ENCODE measurements around the gene COL8A2.

The COL8A2 gene

DNA sequence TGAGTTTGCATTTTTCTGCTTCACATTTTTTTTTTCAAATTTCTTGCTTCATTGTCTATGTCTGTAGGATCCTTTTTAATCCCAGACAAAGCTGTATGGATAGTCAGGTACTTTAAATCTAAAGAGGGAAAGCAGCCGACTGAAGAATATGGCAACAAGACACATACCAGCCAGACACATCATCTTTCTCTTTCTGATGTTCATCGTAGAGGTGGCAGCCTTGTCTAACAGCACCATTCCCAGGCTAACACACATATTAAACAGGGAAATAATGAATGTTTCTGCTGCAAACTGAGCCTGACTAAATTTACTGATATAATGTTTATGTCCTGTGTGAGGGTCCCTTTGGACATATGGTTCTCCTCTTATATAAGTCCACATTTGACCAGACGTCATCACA is 44.8 kb downstream of the COL8A2 start:
- in situ Hi-C loops (cut with MboI; ENCODE audit: low sequenced_read_pairs) = no loop called here

DNA sequence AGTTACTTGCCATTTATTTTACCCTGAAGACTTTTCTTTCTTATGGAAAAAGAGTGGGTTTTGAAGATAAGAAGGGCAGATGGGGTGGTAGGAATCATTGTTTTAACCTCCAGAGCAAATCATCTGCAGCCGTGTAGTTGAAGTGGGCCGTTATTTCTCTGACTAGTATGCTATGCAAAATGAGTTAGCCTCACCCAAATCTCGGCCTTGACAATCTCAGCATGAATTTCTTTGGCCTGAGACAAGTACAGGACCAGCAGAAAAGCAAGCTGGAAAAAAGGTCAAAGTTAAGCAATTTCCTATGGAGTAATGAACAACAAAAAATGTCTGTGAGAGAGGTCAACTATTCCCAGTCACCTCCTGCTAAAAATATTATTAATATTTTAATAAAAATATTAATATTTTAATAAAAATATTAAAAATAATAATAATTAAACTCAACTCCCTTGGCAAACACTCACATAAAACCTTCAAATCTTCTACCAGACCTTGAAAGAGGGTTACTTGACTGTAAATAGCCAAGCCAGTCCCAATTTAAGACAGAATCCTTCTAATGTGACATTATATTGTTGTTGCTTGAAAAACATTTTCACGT is 47.9 kb downstream of the COL8A2 start:
- in situ Hi-C loops (cut with MboI; ENCODE audit: low sequenced_read_pairs) = no loop called here

DNA sequence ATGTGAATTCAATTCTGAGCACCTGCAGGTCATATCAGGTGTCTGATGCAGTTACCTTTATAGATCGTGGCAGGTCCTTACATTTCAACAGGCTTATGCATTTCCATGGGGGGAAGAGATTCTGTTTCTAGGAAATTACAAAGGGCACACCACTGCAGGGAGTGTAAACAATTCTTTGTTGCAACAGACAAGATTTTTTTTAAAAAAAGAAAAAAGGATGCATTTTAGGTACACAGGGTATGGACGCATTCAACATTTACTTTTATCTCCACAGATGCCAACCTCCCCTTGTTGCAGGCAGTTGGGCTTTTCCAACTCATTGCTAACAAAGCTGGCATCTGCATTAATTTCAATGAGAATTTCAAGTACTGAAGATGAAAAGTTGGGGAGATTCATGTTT is 54.7 kb downstream of the COL8A2 start:
- in situ Hi-C loops (cut with MboI; ENCODE audit: low sequenced_read_pairs) = no loop called here

DNA sequence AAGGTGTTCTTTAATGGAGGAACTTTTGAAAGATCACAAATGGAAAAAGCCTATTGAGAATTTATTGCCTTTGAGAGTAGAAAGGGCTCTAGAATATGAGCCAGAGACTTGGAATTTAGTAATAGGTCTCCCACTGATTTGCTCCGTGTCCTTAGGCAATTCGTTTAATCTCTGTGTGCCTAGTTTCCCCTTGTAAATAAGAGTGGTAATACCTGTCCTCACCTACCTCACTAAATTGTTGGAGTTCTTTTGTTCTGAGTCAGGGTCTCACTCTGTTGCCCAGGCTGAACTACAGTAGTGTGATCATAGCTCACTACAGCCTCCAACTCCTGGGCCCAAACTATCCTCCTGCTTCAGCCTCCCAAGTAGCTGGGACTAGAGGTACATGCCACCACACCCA is 56.2 kb downstream of the COL8A2 start:
- in situ Hi-C loops (cut with MboI; ENCODE audit: low sequenced_read_pairs) = no loop called here

DNA sequence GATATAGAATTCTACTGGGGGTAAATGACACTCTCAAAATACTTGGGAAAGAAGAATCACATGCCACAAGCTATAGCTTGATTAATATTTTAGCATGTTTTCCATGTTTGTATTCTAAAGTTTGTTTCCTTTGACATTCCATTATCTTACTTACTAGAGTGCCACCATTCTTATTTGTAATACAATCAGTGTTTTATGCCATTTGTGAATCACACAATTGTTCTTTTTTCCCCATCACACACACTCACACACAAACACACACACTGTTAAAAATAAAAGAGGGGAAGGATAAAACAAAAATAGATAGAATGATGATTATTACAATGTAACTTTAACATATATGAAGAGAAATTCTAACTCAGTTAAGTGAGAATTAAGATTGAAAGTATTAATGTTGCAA is 57.2 kb downstream of the COL8A2 start:
- in situ Hi-C loops (cut with MboI; ENCODE audit: low sequenced_read_pairs) = no loop called here

DNA sequence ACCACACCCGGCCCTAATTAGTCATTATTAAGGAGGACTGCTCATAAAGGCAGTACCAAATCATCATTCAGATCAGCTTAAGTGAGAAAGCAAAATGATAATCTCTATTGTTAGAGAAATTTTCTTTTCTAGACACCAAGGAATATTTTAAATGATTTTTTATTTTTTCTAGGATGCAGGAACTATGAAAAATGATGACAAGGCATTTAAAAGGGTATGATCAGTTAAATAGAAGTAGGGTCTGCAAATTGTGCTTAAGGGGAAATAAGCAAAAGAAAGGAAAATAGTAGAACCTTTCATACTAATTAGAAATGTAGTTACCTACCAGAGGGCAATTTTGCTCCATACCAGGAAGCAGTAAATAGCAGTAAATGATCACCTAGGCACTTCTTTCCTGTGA is 62.7 kb downstream of the COL8A2 start:
- in situ Hi-C loops (cut with MboI; ENCODE audit: low sequenced_read_pairs) = no loop called here

DNA sequence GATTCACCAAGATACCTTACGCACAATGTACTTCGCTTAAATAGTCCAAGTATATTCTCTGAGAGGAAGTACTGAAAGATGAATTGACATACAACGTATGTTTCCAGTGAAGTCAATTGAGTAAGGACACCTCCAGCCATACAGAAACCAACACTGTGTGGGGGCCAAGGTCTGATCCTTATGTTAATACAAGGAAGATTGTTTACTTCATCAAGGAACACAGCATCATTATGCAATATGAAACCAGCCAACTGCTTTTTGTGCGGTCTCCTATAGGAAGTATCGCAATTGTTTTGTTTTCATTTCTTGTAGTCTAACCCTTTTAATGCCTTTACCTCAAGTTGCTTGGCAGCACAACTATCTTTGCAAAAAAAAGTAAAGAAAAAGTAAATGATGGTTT is 69.3 kb downstream of the COL8A2 start:
- in situ Hi-C loops (cut with MboI; ENCODE audit: low sequenced_read_pairs) = no loop called here

DNA sequence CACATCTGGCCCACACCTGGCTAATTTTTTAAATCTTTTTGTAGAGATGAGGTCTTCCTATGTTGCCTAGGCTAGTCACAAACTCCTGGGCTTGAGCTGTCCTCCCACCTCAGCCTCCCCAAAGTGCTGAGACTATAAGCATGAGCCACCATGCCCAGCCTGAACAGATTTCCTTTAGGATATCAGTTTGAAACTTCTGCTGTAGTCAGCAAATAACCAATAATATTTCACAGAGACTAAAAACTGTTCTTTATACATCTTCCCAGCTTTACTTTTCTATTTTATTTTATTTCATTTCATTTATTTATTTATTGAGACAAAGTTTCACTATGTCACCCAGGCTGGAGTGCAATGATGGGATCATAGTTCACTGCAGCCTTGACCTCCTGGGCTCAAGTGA is 71.0 kb downstream of the COL8A2 start:
- in situ Hi-C loops (cut with MboI; ENCODE audit: low sequenced_read_pairs) = no loop called here

DNA sequence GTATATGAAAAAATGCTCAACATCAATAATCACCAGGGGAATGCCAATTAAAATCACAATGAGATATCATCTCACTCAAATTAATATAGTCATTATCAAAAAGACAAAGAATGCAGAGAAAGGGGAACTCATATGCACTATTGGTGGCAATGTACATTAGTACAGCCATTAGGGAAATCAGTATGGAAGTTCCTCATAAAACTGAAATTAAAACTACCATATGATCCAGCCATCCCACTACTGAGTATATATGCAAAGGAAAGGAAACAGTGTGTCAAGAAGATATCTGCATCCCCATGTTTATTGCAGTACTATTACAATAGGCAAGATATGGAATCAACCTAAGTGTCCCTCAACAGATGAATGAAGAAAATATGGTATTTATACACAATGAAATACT is 73.2 kb downstream of the COL8A2 start:
- in situ Hi-C loops (cut with MboI; ENCODE audit: low sequenced_read_pairs) = no loop called here

Data from HL-60/S4 treated with phorbol 12-myristate 13-acetate at 8.2 ng/mL for 4 days and 3 days (cell line).